ENCODE data around the gene KIF19. TPM values are rescaled to one million over a fixed set of nuclear protein-coding genes. Genes with fewer than 3 reads are reported as not detected.

KIF19 gene
- total RNA-seq, 4 donors from 2014 or later: 0.65 to 0.91 (median 0.68) TPM; not detected in 1

DNA sequence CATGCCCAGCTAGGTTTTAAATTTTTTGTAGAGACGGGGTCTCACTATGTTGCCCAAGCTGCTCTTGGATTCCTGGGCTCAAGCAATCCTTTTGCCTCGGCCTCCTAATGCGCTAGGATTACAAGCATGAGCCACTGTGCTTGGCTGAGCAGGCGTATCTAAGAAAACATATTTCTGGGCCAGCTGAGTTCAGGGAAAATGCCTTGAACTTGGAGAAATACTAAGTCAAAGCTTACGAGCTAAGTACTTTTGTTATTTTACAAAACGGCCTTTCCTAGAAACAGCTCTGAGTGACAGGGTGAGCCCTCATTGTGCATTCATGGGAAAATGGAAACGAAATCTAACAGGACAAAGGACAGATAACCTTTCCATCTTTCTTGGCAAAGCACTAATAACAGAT lies 27.2 kb upstream of the KIF19 start:
- intact Hi-C loops (cut with DNase I; ENCODE audit: low total_unique reads): no loop called here
- H3K4me3 ChIP-seq (ENCODE audit: low read depth, poor library complexity, severe bottlenecking): no peak overlapping the region
- TF ChIP-seq POLR2A (IDR thresholded peaks at IDR 0.05): no peak
- TF ChIP-seq, protein P1, sequence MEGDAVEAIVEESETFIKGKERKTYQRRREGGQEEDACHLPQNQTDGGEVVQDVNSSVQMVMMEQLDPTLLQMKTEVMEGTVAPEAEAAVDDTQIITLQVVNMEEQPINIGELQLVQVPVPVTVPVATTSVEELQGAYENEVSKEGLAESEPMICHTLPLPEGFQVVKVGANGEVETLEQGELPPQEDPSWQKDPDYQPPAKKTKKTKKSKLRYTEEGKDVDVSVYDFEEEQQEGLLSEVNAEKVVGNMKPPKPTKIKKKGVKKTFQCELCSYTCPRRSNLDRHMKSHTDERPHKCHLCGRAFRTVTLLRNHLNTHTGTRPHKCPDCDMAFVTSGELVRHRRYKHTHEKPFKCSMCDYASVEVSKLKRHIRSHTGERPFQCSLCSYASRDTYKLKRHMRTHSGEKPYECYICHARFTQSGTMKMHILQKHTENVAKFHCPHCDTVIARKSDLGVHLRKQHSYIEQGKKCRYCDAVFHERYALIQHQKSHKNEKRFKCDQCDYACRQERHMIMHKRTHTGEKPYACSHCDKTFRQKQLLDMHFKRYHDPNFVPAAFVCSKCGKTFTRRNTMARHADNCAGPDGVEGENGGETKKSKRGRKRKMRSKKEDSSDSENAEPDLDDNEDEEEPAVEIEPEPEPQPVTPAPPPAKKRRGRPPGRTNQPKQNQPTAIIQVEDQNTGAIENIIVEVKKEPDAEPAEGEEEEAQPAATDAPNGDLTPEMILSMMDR (IDR thresholded peaks at IDR 0.05): no peak
- WGBS, 2 donors: 89 to 90% methylated on average over 7 of the region's 7 CpGs
- DNase-seq (ENCODE audit: low spot score in 2 of 2): no peak

DNA sequence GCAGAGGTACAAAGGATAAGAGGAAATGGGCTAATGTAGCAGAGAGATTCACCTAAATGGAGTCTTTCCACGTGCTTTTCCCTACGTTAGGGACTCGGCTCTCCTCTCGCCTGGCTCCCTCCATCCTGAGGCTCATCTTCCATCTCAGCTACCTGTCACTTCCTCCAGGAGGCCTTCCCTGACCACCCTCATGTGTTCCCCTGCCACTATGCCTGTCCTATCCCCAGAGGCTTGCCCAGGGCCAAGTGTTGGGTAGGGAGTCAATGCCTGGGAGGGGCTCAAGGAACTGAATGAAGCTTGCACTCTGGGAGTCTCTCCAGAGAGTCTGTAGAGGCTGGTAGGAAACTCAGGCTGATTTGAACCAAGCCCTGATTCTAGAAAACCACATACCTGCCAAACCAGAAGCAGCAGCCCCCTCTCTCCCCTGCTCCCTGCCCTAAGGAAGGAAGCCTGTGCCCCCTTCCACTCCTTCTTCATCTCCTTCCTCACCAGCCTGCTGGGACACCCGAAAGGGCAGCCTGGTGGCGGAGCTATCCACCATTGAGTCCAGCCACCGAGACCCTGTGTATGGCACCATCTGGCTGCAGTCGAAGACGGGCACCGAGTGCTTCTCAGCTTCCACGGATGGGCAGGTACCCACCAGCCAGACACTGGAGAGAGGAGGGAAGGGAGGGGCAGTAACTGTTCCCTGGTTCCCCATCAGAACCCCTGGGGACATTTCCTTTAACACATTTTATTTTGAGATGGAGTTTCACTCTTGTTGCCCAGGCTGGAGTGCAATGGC lies 26.6 kb upstream of the KIF19 start:
- intact Hi-C loops (cut with DNase I; ENCODE audit: low total_unique reads): no loop called here
- no peak for TF ChIP-seq POLR2A (IDR thresholded peaks at IDR 0.05)
- TF ChIP-seq, protein P1 (IDR thresholded peaks at IDR 0.05): no peak
- WGBS, 2 donors: 85% methylated on average over 11 of the region's 11 CpGs

DNA sequence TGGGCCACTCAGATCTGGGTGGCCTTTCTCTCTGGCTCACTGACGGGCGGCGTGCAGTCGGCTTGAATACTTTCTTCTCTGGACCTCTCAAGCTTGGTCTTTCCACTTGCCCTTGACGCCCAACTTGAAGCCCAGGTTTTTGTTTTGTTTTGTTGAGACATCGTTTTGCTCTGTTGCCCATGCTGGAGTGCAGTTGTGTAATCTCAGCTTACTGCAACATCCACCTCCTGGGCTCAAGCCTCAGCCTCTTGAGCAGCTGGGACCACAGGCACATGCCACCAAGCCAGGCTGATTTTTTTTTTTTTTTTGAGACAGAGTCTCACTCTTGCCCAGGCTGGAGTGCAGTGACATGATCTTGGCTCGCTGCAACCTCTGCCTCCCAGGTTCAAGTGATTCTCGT lies 22.7 kb upstream of the KIF19 start:
- intact Hi-C loops (cut with DNase I; ENCODE audit: low total_unique reads): no loop called here
- DNase-seq (ENCODE audit: low spot score in 2 of 2): no peak
- WGBS, 2 donors: 93 to 94% methylated on average over 8 of the region's 8 CpGs
- no peak overlapping the region for H3K4me3 ChIP-seq (ENCODE audit: low read depth, poor library complexity, severe bottlenecking)
- no peak for TF ChIP-seq POLR2A (IDR thresholded peaks at IDR 0.05)
- TF ChIP-seq, protein P1 (IDR thresholded peaks at IDR 0.05): no peak

More for the DNA sequence above, 26.6 kb upstream of the KIF19 start:
- H3K4me3 ChIP-seq (ENCODE audit: low read depth, poor library complexity, severe bottlenecking): no peak overlapping the region
- no peak for DNase-seq (ENCODE audit: low spot score in 2 of 2)

DNA sequence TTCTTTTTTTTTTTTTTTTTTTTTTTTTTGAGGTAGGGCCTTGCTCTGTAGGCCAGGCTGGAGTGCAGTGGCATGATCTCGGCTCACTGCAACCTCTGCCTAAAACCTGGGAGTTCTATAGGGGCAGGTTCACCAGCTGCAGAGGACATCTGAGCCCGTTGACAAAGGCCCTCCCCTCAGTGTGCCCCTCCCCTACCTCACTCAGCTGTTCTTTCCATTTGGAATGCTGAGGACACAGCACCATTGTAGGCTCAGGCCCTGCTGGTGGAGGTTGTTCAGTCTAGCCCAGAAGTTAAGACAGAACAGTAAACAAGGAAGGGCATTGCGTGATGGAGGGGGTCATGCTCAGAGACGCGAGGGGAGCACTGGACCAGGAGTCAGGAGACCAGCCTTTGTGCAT lies 21.8 kb upstream of the KIF19 start:
- no peak overlapping the region for H3K4me3 ChIP-seq (ENCODE audit: low read depth, poor library complexity, severe bottlenecking)
- WGBS, 2 donors: 76 to 78% methylated on average over 5 of the region's 5 CpGs
- intact Hi-C loops (cut with DNase I; ENCODE audit: low total_unique reads): no loop called here
- no peak for TF ChIP-seq POLR2A (IDR thresholded peaks at IDR 0.05)
- TF ChIP-seq, protein P1 (IDR thresholded peaks at IDR 0.05): no peak
- no peak for DNase-seq (ENCODE audit: low spot score in 2 of 2)

DNA sequence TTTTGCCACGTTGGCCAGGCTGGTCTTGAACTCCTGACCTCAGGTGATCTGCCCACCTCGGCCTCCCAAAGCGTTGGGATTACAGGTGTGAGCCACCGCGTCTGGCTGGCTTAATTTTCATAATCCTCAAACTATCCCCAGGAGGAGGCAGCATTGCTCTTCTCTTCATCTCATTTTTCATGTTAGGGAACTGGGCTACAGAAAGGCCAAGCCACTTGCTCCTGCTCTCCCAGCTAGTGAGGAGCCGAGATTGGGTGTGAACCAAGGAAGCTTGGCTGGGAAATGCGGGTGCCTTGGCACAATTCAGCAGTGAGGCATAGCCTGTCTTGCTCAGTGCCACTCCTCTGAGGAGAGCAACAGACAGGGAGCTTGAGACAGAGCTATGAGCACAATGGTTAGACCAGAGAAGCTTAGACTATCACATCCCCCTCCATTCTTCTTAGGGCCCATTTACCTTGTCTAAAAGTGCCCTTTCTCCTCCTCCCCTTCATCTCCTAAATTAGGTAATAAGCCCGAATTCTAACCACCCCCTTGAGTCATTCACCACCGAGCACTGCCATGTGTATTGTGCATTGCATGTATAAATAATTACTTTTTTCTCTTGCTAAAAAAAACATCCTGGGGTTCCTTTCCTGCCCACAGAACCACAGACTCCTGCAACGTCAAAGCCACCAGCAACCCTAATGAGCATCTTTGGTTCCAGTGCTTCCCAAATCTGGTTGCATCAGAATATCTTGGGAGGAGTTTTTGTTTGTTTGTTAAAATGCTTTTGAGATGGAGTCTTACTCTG lies 20.0 kb upstream of the KIF19 start:
- H3K4me3 ChIP-seq (ENCODE audit: low read depth, poor library complexity, severe bottlenecking): no peak overlapping the region
- DNase-seq (ENCODE audit: low spot score in 2 of 2): no peak
- intact Hi-C loops (cut with DNase I; ENCODE audit: low total_unique reads): loop anchor here (5.0 kb wide), 1 partner anchor 51 kb away; no protein-coding TSS in a partner anchor
- TF ChIP-seq POLR2A (IDR thresholded peaks at IDR 0.05): no peak
- TF ChIP-seq, protein P1 (IDR thresholded peaks at IDR 0.05): no peak
- 53 to 57% methylated on average over 10 of the region's 10 CpGs for WGBS, 2 donors
